ENCODE data around the gene C8A. TPM values are rescaled to one million over a fixed set of nuclear protein-coding genes. Genes with fewer than 3 reads are reported as not detected.

The C8A gene
- total and polyA plus RNA-seq, 4 donors: 144 to 669 (median 275) TPM

GRCh38 chr1:56933606-56934005 is 79.0 kb downstream of the C8A start:
- Histone ChIP-seq H3K4me3 (ENCODE audit: low read depth in 1 of 3, low read length in 3 of 3) (no peak overlapping the region), H3K9me3 (ENCODE audit: control insufficient read depth in 4 of 4, low read length in 3 of 4) (no peaks in the 10 kb centered on the region), H3K4me1 (ENCODE audit: control insufficient read depth in 4 of 4, insufficient read depth in 4 of 4, low read length in 3 of 4) (peaks cover 0 to 4% (median 2%) of the 10 kb centered on the region in 4 donors), H3K27me3 (ENCODE audit: control insufficient read depth in 4 of 4, insufficient read depth in 4 of 4, low read length in 3 of 4) (no peaks in the 10 kb centered on the region), H3K36me3 (ENCODE audit: control insufficient read depth in 4 of 4, insufficient read depth in 3 of 4, low read depth in 1 of 4, low read length in 3 of 4) (peaks cover 2 to 84% (median 63%) of the 10 kb centered on the region in 4 donors), H3K9ac (ENCODE audit: low read depth in 1 of 2, low read length in 2 of 2) (no peak overlapping the region), H3K27ac (ENCODE audit: low read depth in 1 of 2, low read length in 2 of 2) (no peak overlapping the region)
- no peak for TF ChIP-seq RAD21 (IDR thresholded peaks at IDR 0.05)
- no peak for TF ChIP-seq CTCF (IDR thresholded peaks at IDR 0.05; ENCODE audit: low read depth, low read length, missing input control)
- TF ChIP-seq FOXA1 (IDR thresholded peaks at IDR 0.05): no peak
- TF ChIP-seq HNF4A (conservative IDR thresholded peaks at IDR 0.05): no peak
- no peak for TF ChIP-seq EGR1 (IDR thresholded peaks at IDR 0.05; ENCODE audit: low read depth in 2 of 2)
- TF ChIP-seq SP1 (IDR thresholded peaks at IDR 0.05): no peak
- TF ChIP-seq MAX (IDR thresholded peaks at IDR 0.05): no peak
- no peak for TF ChIP-seq FOXA2 (IDR thresholded peaks at IDR 0.05)
- no peak for TF ChIP-seq HNF4G (IDR thresholded peaks at IDR 0.05)
- no peak for TF ChIP-seq RXRA (IDR thresholded peaks at IDR 0.05)
- TF ChIP-seq ATF3 (IDR thresholded peaks at IDR 0.05): no peak
- TF ChIP-seq YY1 (IDR thresholded peaks at IDR 0.05): no peak
- TF ChIP-seq NR2F2 (IDR thresholded peaks at IDR 0.05): no peak
- WGBS: 78% methylated on average over 2 of the region's 2 CpGs
- no peak for DNase-seq (ENCODE audit: low spot score)

GRCh38 chr1:56934430-56935060 is 79.9 kb downstream of the C8A start:
- H3K9ac ChIP-seq (ENCODE audit: low read depth in 1 of 2, low read length in 2 of 2): no peak overlapping the region
- 42% methylated on average over 1 of the region's 1 CpG for WGBS
- no peak for TF ChIP-seq FOXA1 (IDR thresholded peaks at IDR 0.05)
- TF ChIP-seq RAD21 (IDR thresholded peaks at IDR 0.05): no peak
- no peak for TF ChIP-seq YY1 (IDR thresholded peaks at IDR 0.05)
- no peak for TF ChIP-seq RXRA (IDR thresholded peaks at IDR 0.05)
- no peak for TF ChIP-seq REST (IDR thresholded peaks at IDR 0.05)
- no peak for TF ChIP-seq EGR1 (IDR thresholded peaks at IDR 0.05; ENCODE audit: low read depth in 2 of 2)
- TF ChIP-seq MAX (IDR thresholded peaks at IDR 0.05): no peak
- TF ChIP-seq HNF4A (conservative IDR thresholded peaks at IDR 0.05): no peak
- no peaks in the 10 kb centered on the region for H3K27me3 ChIP-seq (ENCODE audit: control insufficient read depth in 4 of 4, insufficient read depth in 4 of 4, low read length in 3 of 4)
- no peak for DNase-seq (ENCODE audit: low spot score)
- peaks cover 2 to 89% (median 72%) of the 10 kb centered on the region in 4 donors for H3K36me3 ChIP-seq (ENCODE audit: control insufficient read depth in 4 of 4, insufficient read depth in 3 of 4, low read depth in 1 of 4, low read length in 3 of 4)
- H3K9me3 ChIP-seq (ENCODE audit: control insufficient read depth in 4 of 4, low read length in 3 of 4): no peaks in the 10 kb centered on the region
- H3K4me1 ChIP-seq (ENCODE audit: control insufficient read depth in 4 of 4, insufficient read depth in 4 of 4, low read length in 3 of 4): peaks cover 0 to 2% (median 0%) of the 10 kb centered on the region in 4 donors
- peak overlapping the region in 1 of 2 donors; percentile 22 for H3K27ac ChIP-seq (ENCODE audit: low read depth in 1 of 2, low read length in 2 of 2)
- H3K4me3 ChIP-seq (ENCODE audit: low read depth in 1 of 3, low read length in 3 of 3): no peak overlapping the region
